HepG2 (cell line): Measurements from ENCODE around the gene TRIM27. TPM values are rescaled to one million over a fixed set of nuclear protein-coding genes. Genes with fewer than 3 reads are reported as not detected.

Experiments
- ATAC-seq: fragments of 200-7000 bp; cut with Tn5 transposase; 3 replicates; pipeline ENCODE4 v1.9.1; 2020; ENCODE audit warnings: mild to moderate bottlenecking, moderate library complexity
- BruUV-seq: library from RNA; stranded (reverse); fragments of 400-500 nt; replicated peaks from 2 replicates; lab custom pipeline; 2021; lab: Mats Ljungman, UMichigan
- CTCF ChIA-PET: fragments of 300-600 bp; formaldehyde crosslinking; extraction: SDS; loops from one replicate; lab custom pipeline; 2021; ENCODE audit warnings: low total read pairs, inconsistent platforms, low intra/inter-chr PET ratio; lab: Yijun Ruan, JAX
- POLR2A ChIA-PET: fragments of 350-600 bp; sonication (Branson Sonifier 250); formaldehyde crosslinking; loops from one replicate; lab custom pipeline; 2020; ENCODE audit warnings: antibody characterized with exemption, inconsistent platforms; lab: Yijun Ruan, JAX
- DNase-seq: peaks from one replicate; pipeline ENCODE4 v3.0.0-alpha.2; 2015; ENCODE audit warnings: low spot score
- FAIRE-seq: peaks from 3 replicates; lab custom pipeline; 2011; peaks lifted over from hg19 to GRCh38; lab: Jason Lieb, UNC
- H2AFZ ChIP-seq: one replicate; pipeline ENCODE4 v1.6.1; 2011; ENCODE audit warnings: low read length, inconsistent platforms
- H3K27ac ChIP-seq: fragments of 300-600 bp; 3 replicates; pipeline ENCODE4 v1.8.0; 2011; ENCODE audit warnings: mixed run types, mild to moderate bottlenecking, mixed read lengths, low read length, inconsistent platforms; ENCODE audit not compliant: insufficient read depth; ENCODE audit errors: extremely low read length
- H3K27me3 ChIP-seq, 2 experiments: fragments of 200-600 bp in 1 of 2; 2 replicates in 1 of 2; 3 replicates in 1 of 2; pipeline versions ENCODE4 v1.6.0 to v1.8.0; 2011; ENCODE audit warnings: low read length in 2 of 2, mild to moderate bottlenecking in 2 of 2, moderate library complexity in 2 of 2, inconsistent platforms in 1 of 2; ENCODE audit not compliant: insufficient read depth in 2 of 2, control insufficient read depth in 1 of 2
- H3K36me3 ChIP-seq, 2 experiments: fragments of 200-600 bp in 1 of 2; replicated peaks in 1 of 2; 2 replicates in 1 of 2; 3 replicates in 1 of 2; pipeline versions ENCODE4 v1.5.1 to v1.8.0; 2011; ENCODE audit warnings: low read length in 2 of 2, inconsistent platforms in 1 of 2; ENCODE audit not compliant: insufficient read depth in 2 of 2, control insufficient read depth in 1 of 2
- H3K4me1 ChIP-seq: 2 replicates; pipeline ENCODE4 v1.5.1; 2012; ENCODE audit warnings: low read length, inconsistent platforms; ENCODE audit not compliant: insufficient read depth
- H3K4me2 ChIP-seq: 2 replicates; pipeline ENCODE4 v1.6.0; 2011; ENCODE audit warnings: low read depth, low read length, inconsistent platforms
- H3K4me3 ChIP-seq, 3 experiments: fragments of 200-600 bp in 1 of 3; sonication (generic), shearing (Covaris generic) in 1 of 3; replicated peaks in 1 of 3; 2 replicates each; pipeline ENCODE4 v1.5.1; 2011 to 2016; ENCODE audit warnings: low read length in 3 of 3, inconsistent platforms in 2 of 3, low read depth in 2 of 3, mild to moderate bottlenecking in 2 of 3, control low read depth in 1 of 3, mixed read lengths in 1 of 3; ENCODE audit not compliant: insufficient read depth in 1 of 3
- H3K79me2 ChIP-seq: one replicate; pipeline ENCODE4 v1.6.1; 2011; ENCODE audit warnings: low read length, inconsistent platforms; ENCODE audit not compliant: insufficient read depth
- H3K9ac ChIP-seq: 2 replicates; pipeline ENCODE4 v1.6.0; 2011; ENCODE audit warnings: mild to moderate bottlenecking, low read depth, low read length, inconsistent platforms; ENCODE audit not compliant: insufficient read depth
- H3K9me3 ChIP-seq: 2 replicates; pipeline ENCODE4 v1.5.1; 2012; ENCODE audit warnings: mild to moderate bottlenecking, low read length
- H4K20me1 ChIP-seq: 2 replicates; pipeline ENCODE4 v1.6.0; 2011; ENCODE audit warnings: inconsistent platforms, mild to moderate bottlenecking, low read length, moderate library complexity; ENCODE audit not compliant: insufficient read depth
- AHR ChIP-seq: IDR thresholded peaks from 2 replicates; pipeline ENCODE4 v1.6.1; 2018; ENCODE audit warnings: missing genetic modification reagents, missing compliant biosample characterization
- ARNT2 ChIP-seq: sonication (generic); formaldehyde crosslinking; IDR thresholded peaks from 2 replicates; pipeline ENCODE4 v1.8.0; 2022; ENCODE audit warnings: mild to moderate bottlenecking, low read depth, missing genetic modification reagents, moderate library complexity
- CSRNP2 ChIP-seq: sonication (generic); formaldehyde crosslinking; conservative IDR thresholded peaks from 2 replicates; pipeline ENCODE4 v1.8.0; 2022; ENCODE audit warnings: low read depth, missing genetic modification reagents
- EP300 ChIP-seq, 3 experiments: sonication (generic) in 1 of 3; formaldehyde crosslinking in 1 of 3; IDR thresholded peaks; 2 replicates each; pipeline versions ENCODE4 v1.5.1 to v1.6.1; 2011 to 2020; ENCODE audit warnings: low read depth in 2 of 3, low read length in 2 of 3, borderline replicate concordance in 1 of 3, improper control_type of control experiment in 1 of 3, mild to moderate bottlenecking in 1 of 3, missing genetic modification reagents in 1 of 3, moderate library complexity in 1 of 3
- GMEB1 ChIP-seq: sonication (generic); formaldehyde crosslinking; IDR thresholded peaks from 2 replicates; pipeline ENCODE4 v1.5.1; 2020; ENCODE audit warnings: missing genetic modification reagents, mild to moderate bottlenecking, borderline replicate concordance
- KLF12 ChIP-seq: sonication (generic); formaldehyde crosslinking; IDR thresholded peaks from 2 replicates; pipeline ENCODE4 v1.4.0; 2020; ENCODE audit warnings: missing genetic modification reagents, borderline replicate concordance
- MLX ChIP-seq: IDR thresholded peaks from 2 replicates; pipeline ENCODE4 v1.6.1; 2016
- NCOA2 ChIP-seq: sonication (generic); formaldehyde crosslinking; IDR thresholded peaks from 2 replicates; pipeline ENCODE4 v1.8.0; 2022; ENCODE audit warnings: inconsistent platforms
- NR2C2 ChIP-seq: sonication (generic); formaldehyde crosslinking; IDR thresholded peaks from 2 replicates; pipeline ENCODE4 v1.4.0; 2020; ENCODE audit warnings: missing genetic modification reagents, mild to moderate bottlenecking, moderate library complexity, borderline replicate concordance
- SAP130 ChIP-seq: IDR thresholded peaks from 2 replicates; pipeline ENCODE4 v1.6.1; 2016; ENCODE audit warnings: low read depth
- SNAPC2 ChIP-seq: sonication (generic); formaldehyde crosslinking; IDR thresholded peaks from 2 replicates; pipeline ENCODE4 v1.8.1; 2022; ENCODE audit warnings: mild to moderate bottlenecking, missing genetic modification reagents
- SRF ChIP-seq: IDR thresholded peaks from 2 replicates; pipeline ENCODE4 v1.6.1; 2011; ENCODE audit warnings: mild to moderate bottlenecking, low read depth, low read length, moderate library complexity
- TFE3 ChIP-seq: IDR thresholded peaks from 2 replicates; pipeline ENCODE4 v1.6.1; 2016
- ZFYVE20 ChIP-seq: sonication (generic); formaldehyde crosslinking; IDR thresholded peaks from 2 replicates; pipeline ENCODE4 v1.8.0; 2023; ENCODE audit warnings: low read depth, mild to moderate bottlenecking, moderate library complexity, missing genetic modification reagents, borderline replicate concordance
- ZNF414 ChIP-seq: sonication (generic); formaldehyde crosslinking; IDR thresholded peaks from 2 replicates; pipeline ENCODE4 v1.5.0; 2020; ENCODE audit warnings: missing genetic modification reagents
- ZNF431 ChIP-seq: sonication (generic); formaldehyde crosslinking; IDR thresholded peaks from 2 replicates; pipeline ENCODE4 v1.9.0; 2022; ENCODE audit warnings: missing genetic modification reagents, low read depth, mild to moderate bottlenecking, borderline replicate concordance
- ZNF441 ChIP-seq: sonication (generic); formaldehyde crosslinking; IDR thresholded peaks from 2 replicates; pipeline ENCODE4 v1.7.0; 2021; ENCODE audit warnings: missing genetic modification reagents, borderline replicate concordance
- WGBS: methylation state at CpG from one replicate; pipeline ENCODE4 v1.1.6; 2017; ENCODE audit warnings: low lambda C conversion rate; 5-methylcytosine and 5-hydroxymethylcytosine counted together
- in situ Hi-C: cut with HindIII; loops from 2 replicates; pipeline ENCODE4 v1.10.0; 2017; ENCODE audit warnings: low pct_unique_long_range_greater_than_20kb; ENCODE audit not compliant: extremely low pct_ligation_motif_present
- intact Hi-C: fragments of 100-400 bp; cut with micrococcal nuclease; formaldehyde crosslinking; loops from one replicate; pipeline ENCODE4 v1.10.0; 2022; ENCODE audit not compliant: unreplicated experiment
- polyA plus RNA-seq, 8 experiments: library from polyadenylated mRNA; depleted of rRNA in 3 of 8; stranded (reverse) in 7 of 8; unstranded in 1 of 8; fragments of >200 nt; fragmentation: Illumina TruSeq in 4 of 8; extraction: Trizol in 4 of 8; gene quantifications; 2 replicates each; pipeline versions ENCODE4 v1.2.1 to v1.2.3, GENCODE V29; 2011 to 2016; ENCODE audit warnings: low read depth in 4 of 8, missing spikeins in 1 of 8, mixed read lengths in 1 of 8; ENCODE audit not compliant: insufficient read depth in 1 of 8
- total RNA-seq, 5 experiments: library from RNA; depleted of rRNA; stranded (reverse); fragments of >200 nt; fragmentation: Illumina TruSeq; extraction: Trizol; gene quantifications; 2 replicates each; pipeline ENCODE4 v1.2.3, GENCODE V29; 2016; ENCODE audit warnings: low read depth in 1 of 5

Gene TRIM27
- total and polyA plus RNA-seq, 2 of the 13 experiments (the other 11 are each of a cell fraction or from before 2014, with no cell fraction given), result 88.6 to 112 TPM

GRCh38 chr6:28953585-28954258, 29.9 kb upstream of the TRIM27 start:
- H3K4me3 ChIP-seq, result peak overlapping the region; percentile 76 to 96 (median 79)
- TF ChIP-seq NCOA2 (CRISPR knock-in tag) (no peak), KLF12 (CRISPR knock-in tag) (0 out of 2 replicates have a peak, but pooled peaks have one; percentile 30), ZNF431 (CRISPR knock-in tag) (no peak), MLX (CRISPR knock-in tag) (no peak), AHR (CRISPR knock-in tag) (no peak), ZNF441 (CRISPR knock-in tag) (0 out of 2 replicates have a peak, but pooled peaks have one; percentile 14), NR2C2 (CRISPR knock-in tag) (0 out of 2 replicates have a peak, but pooled peaks have one; percentile 18), CSRNP2 (CRISPR knock-in tag) (no peak), ZFYVE20 (CRISPR knock-in tag) (no peak), GMEB1 (CRISPR knock-in tag) (peak; percentile 26; the same call in 1 of the 2 replicates), SAP130 (CRISPR knock-in tag) (peak; percentile 15; the same call in 1 of the 2 replicates), SNAPC2 (CRISPR knock-in tag) (no peak), TFE3 (CRISPR knock-in tag) (no peak), EP300 (IDR thresholded peaks at IDR 0.05; ENCODE audit: low read depth in 2 of 2, low read length in 2 of 2) (no peak), EP300 (CRISPR knock-in tag; IDR thresholded peaks at IDR 0.05; ENCODE audit: borderline replicate concordance) (no peak), SRF (no peak), ARNT2 (CRISPR knock-in tag) (peak; percentile 46; the same call in 1 of the 2 replicates), ZNF414 (CRISPR knock-in tag) (no peak)

More at GRCh38 chr6:28953585-28954258, 29.9 kb upstream of the TRIM27 start:
- Histone ChIP-seq H3K36me3 (no peaks in the 10 kb centered on the region), H3K27ac (peak overlapping the region; percentile 68), H3K9ac (peak overlapping the region; percentile 79), H3K4me2 (peak overlapping the region; percentile 82), H3K9me3 (no peaks in the 10 kb centered on the region), H2AFZ (peak overlapping the region; percentile 99), H3K4me1 (peaks cover 43% of the 10 kb centered on the region), H3K27me3 (peaks cover 0 to 6% of the 10 kb centered on the region in 2 experiments; a peak in 1 of 5 replicates), H4K20me1 (no peaks in the 10 kb centered on the region), H3K79me2 (no peaks in the 10 kb centered on the region)
- intact Hi-C loops (loop anchor here (1.0 to 2.0 kb wide), 2 partner anchors 9 to 27 kb away; no protein-coding TSS in a partner anchor), in situ Hi-C loops (no loop called here)
- WGBS, result under 1% methylated on average over 21 of the region's 22 CpGs
- POLR2A ChIA-PET, result interaction anchor here (1.1 to 3.0 kb wide), 3 partner anchors 27 to 1061 kb away, joined by 4 to 13 read pairs (median 6); a partner anchor contains a TSS
- no peak for DNase-seq
- CTCF ChIA-PET, result no interaction called here
- peak; percentile 17 for ATAC-seq
- FAIRE-seq, result no peak
- BruUV-seq, result no TSS peak
